Central memory CD4-positive, alpha-beta T cell (primary cell): ENCODE data around the gene STRBP.

Experiments used
- DNase-seq: peaks from one replicate; pipeline ENCODE4 v3.0.0; 2022

Gene STRBP

GRCh38 chr9:123091459-123091858, 176.9 kb downstream of the STRBP start:
- DNase-seq, result no peak

DNA sequence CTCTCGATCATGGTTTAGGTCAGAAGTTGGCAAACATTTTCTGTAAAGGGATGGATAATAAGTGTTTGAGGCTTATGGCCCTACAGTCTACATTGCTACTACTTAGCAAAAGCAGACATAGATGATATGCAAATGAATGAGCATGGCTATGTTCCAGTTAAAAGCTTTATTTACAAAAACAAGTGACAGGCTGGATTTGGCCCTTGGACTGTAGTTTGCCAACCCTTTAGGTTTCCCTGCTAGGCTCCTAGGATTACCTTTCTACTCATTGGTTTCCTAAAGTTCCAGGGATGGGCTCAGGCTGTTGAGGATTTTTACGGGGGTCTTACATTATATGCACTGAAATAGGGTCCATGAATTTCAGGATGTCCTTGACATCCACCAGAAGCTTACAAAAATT, 177.4 kb downstream of the STRBP start:
- no peak for DNase-seq

DNA sequence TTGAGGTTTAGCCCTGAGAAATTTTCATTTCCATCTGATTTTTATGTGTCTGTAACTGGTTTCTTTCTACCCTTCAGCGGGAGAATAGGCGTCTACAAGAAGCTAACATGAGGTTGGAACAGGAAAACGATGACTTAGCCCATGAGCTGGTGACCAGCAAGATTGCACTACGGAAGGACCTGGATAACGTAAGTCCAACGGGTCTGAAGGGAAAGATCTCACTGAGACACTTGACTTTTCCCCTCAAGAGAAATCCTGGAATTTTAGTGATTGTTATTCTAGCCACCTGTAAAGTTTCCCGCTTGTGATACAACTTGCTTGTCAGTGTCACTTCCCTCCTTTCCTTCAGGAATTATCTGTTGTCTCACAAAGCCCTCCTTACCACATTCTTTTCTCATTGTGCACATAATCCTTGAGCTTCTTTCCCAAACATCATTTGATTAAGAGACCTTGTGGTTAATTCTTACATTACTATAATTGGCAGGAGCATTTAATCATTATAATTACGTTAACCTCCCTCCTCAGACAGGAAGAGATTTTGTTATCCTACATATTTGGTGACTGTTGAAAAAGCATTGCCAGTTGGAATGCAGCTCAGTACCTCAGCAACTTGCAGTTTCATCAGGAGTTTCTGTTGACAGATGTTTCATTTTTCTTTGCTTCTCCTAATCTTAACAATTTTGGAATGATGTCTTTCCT, 178.0 kb downstream of the STRBP start:
- DNase-seq, result no peak

DNA sequence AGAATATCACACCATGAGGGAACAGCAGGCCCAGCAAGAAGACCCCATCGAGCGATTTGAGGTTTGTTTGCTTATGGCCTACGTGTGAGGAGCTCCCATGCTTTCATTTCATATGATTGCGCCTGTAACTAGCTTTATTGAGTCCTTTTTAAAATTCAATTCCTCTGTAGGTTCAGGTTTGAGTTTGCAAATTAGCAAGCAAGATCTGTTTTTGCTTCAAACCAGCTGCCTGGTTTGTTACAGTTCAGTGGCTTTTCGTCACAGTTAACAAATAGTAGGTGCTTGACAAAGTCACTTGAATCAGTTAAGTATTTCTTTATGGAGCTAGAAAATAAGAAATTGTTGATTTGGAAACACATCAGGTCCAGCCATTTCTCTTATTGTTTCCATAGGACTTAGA, 178.6 kb downstream of the STRBP start:
- no peak for DNase-seq

GRCh38 chr9:123089040-123089439, 179.3 kb downstream of the STRBP start:
- no peak for DNase-seq

DNA sequence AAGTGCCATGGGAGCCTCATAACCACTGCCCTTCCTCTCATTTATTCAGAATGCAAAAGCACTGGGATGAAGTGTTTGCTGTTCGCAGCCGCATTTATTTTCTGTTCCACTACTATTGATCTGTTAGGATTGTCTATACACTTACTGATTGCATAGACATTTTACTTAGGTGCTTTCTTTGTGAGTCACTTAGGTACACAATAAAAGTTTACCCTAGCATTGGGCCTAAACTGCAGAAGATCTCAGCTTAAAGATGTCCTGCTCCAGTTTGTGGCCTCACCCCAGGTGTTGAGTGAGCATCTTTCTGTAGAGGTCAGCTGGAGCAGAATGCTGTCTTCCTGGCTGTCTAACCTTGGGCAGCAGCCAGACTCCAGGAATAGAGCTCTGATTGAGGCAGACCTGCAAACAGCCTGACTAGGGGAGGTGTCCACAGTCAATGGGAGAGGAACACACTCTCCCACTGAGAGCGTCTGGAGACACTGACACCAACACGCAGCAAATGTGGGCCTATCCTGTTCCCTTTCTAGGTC, 181.0 kb downstream of the STRBP start:
- DNase-seq, result no peak

GRCh38 chr9:123085916-123086315, 182.5 kb downstream of the STRBP start:
- DNase-seq, result no peak

DNA sequence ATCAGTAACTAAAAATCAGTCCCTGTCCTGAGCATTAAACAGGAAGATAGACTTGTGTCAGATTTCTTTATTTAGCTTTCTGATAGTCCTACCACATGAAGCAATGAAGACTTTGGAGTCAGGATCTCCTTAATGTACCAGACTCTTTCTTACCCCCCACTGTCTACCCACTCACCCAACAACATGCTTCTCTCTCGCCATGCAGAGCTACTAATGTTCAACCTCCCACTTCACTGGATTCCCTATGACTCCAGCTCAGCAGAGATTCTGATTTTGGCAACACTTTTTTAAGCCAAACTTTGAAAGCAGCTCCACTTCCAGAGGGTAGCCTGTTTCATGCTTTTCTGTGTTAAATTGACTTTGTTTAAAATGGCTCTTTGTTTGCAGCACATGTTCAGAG, 184.1 kb downstream of the STRBP start:
- DNase-seq, result no peak

DNA sequence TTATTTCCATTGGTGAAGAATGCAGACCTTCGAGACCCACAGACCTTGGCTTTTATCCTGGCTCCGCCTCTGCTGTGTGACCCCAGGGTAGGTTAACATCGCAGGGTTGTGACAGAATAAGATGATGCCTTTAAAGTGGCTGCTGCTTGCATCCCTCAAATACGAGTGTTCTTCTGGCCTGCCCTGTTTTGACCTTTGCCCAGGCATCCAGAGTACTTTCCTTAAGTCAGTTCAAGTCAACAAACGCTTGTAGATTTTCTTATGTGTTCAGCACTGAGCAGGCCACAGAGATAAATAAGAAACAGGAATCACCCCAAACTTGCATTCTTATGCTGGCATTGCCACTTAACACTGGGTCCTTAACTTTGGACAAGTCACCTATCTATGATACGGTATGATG, 184.7 kb downstream of the STRBP start:
- DNase-seq, result no peak

- DNase-seq, result peak; percentile 5
These were observed 186.6 kb downstream of the STRBP start for GRCh38 chr9:123081824-123082223.

- DNase-seq, result no peak
These were observed 187.9 kb downstream of the STRBP start for GRCh38 chr9:123080444-123080843.

DNA sequence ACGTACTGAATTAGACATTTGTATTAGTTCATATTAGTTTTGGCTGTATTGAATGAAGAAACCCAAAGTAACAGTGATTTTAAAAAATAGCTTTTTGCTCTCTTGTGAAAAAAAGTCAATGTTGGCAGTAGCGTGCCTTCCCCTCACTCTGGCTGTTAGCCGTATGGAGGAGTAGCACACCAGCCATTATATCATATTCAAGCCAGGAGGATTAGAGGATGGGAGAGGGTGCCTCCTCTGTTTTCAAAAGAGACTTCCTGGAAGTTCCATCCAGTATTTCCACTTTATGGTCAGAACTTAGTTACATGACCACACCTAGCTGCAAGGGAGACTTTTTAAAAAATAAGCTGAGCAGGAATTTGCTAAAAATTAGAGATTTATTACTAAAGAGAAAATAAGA, 193.8 kb downstream of the STRBP start:
- DNase-seq, result no peak

GRCh38 chr9:123073991-123074422, 194.4 kb downstream of the STRBP start:
- no peak for DNase-seq

- DNase-seq, result no peak
These were observed 194.9 kb downstream of the STRBP start for GRCh38 chr9:123073441-123073840.

GRCh38 chr9:123072407-123072995, 195.9 kb downstream of the STRBP start:
- no peak for DNase-seq
